ENCODE data around the gene RSPH6A. TPM values are rescaled to one million over a fixed set of nuclear protein-coding genes. Genes with fewer than 3 reads are reported as not detected.

The RSPH6A gene
- total RNA-seq, 1 experiment from 2014 or later = 0.39 TPM

- TF ChIP-seq ZNF281 (CRISPR knock-in tag; IDR thresholded peaks at IDR 0.05) = no peak
- no peak for TF ChIP-seq MXD4 (CRISPR knock-in tag; IDR thresholded peaks at IDR 0.05; ENCODE audit: borderline replicate concordance)
- TF ChIP-seq SOX15 (CRISPR knock-in tag; IDR thresholded peaks at IDR 0.05) = no peak
- no peak for TF ChIP-seq ATF3 (CRISPR knock-in tag; conservative IDR thresholded peaks at IDR 0.05)
- no peak for TF ChIP-seq PRDM15 (CRISPR knock-in tag; IDR thresholded peaks at IDR 0.05)
- no peak for TF ChIP-seq E2F1 (CRISPR knock-in tag; IDR thresholded peaks at IDR 0.05)
- no peak for TF ChIP-seq NFYB (CRISPR knock-in tag; conservative IDR thresholded peaks at IDR 0.05; ENCODE audit: low read depth)
- TF ChIP-seq IRF2 (CRISPR knock-in tag; IDR thresholded peaks at IDR 0.05; ENCODE audit: borderline replicate concordance, low read depth) = no peak
- TF ChIP-seq E2F5 (CRISPR knock-in tag; IDR thresholded peaks at IDR 0.05) = no peak
- TF ChIP-seq ZMAT4 (CRISPR knock-in tag; IDR thresholded peaks at IDR 0.05) = no peak
- no peak for TF ChIP-seq NFATC4 (CRISPR knock-in tag; IDR thresholded peaks at IDR 0.05)
- no peak for TF ChIP-seq FOXP4 (CRISPR knock-in tag; IDR thresholded peaks at IDR 0.05)
Measured at GRCh38 chr19:45780146-45780447, 35.0 kb downstream of the RSPH6A start (continued).

- H3K4me1 Mint-ChIP-seq = peaks cover 33% of the 10 kb centered on the region
- CTCF ChIA-PET = interaction anchor here (0.6 to 5.4 kb wide), 30 partner anchors 9 to 340 kb away, joined by 3 to 175 read pairs (median 5); partner anchors contain the start of genes DMWD, FBXO46, FOXA3 and MYPOP
- DNase-seq (ENCODE audit: low spot score) (peak; percentile 98), ATAC-seq (peak; percentile 85)
- peak overlapping the region; percentile 47; the same call in 1 of the 2 replicates for H3K27ac Mint-ChIP-seq
- POLR2A ChIA-PET = interaction anchor here (0.6 to 5.4 kb wide), 5 partner anchors 9 to 302 kb away, joined by 3 to 70 read pairs (median 3); partner anchors contain the start of gene SIX5
- peaks cover 35% of the 10 kb centered on the region for H3K27me3 Mint-ChIP-seq (ENCODE audit: low read depth)
- H3K36me3 Mint-ChIP-seq = peaks cover 16% of the 10 kb centered on the region
- H3K9me3 Mint-ChIP-seq = no peaks in the 10 kb centered on the region
- peak overlapping the region; percentile 78 for H3K4me3 Mint-ChIP-seq
- TF ChIP-seq NFE2L1 (CRISPR knock-in tag; IDR thresholded peaks at IDR 0.05) = no peak
- no peak for TF ChIP-seq OVOL2 (CRISPR knock-in tag; IDR thresholded peaks at IDR 0.05; ENCODE audit: borderline replicate concordance)
- TF ChIP-seq ATF2 (CRISPR knock-in tag; IDR thresholded peaks at IDR 0.05; ENCODE audit: borderline replicate concordance, low read depth) = no peak
- no peak for TF ChIP-seq FOXK1 (CRISPR knock-in tag; IDR thresholded peaks at IDR 0.05)
- TF ChIP-seq PREB (CRISPR knock-in tag; IDR thresholded peaks at IDR 0.05; ENCODE audit: borderline replicate concordance) = no peak
- peak; percentile 41; the same call in 1 of the 2 replicates for TF ChIP-seq SP1 (CRISPR knock-in tag; conservative IDR thresholded peaks at IDR 0.05)
- no peak for TF ChIP-seq ZNF121 (CRISPR knock-in tag; IDR thresholded peaks at IDR 0.05)
Measured at GRCh38 chr19:45779231-45780145, 35.6 kb downstream of the RSPH6A start.

Data from WTC11 (cell line).